ENCODE data around the gene UNC13A.

DNA sequence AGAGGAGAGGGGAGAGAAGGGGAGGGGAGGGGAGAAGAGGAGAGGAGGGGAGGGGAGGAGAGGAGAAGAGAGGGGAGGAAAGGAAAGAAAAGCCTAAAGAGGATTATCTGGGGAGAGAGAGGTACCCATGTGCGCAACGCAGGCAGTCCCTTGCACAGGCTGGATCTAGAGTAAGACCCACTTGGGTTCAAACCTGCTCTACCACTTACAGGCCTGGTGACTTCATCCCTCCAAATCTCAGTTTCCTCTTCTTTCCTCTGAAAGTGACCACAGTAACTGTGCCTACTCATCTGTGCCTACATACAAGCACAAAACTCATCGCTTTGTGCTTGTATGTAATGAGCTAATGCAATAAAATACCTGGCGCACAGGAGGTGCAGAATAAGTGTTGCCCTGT, 30.4 kb upstream of the UNC13A start:
- TF ChIP-seq, protein P1, sequence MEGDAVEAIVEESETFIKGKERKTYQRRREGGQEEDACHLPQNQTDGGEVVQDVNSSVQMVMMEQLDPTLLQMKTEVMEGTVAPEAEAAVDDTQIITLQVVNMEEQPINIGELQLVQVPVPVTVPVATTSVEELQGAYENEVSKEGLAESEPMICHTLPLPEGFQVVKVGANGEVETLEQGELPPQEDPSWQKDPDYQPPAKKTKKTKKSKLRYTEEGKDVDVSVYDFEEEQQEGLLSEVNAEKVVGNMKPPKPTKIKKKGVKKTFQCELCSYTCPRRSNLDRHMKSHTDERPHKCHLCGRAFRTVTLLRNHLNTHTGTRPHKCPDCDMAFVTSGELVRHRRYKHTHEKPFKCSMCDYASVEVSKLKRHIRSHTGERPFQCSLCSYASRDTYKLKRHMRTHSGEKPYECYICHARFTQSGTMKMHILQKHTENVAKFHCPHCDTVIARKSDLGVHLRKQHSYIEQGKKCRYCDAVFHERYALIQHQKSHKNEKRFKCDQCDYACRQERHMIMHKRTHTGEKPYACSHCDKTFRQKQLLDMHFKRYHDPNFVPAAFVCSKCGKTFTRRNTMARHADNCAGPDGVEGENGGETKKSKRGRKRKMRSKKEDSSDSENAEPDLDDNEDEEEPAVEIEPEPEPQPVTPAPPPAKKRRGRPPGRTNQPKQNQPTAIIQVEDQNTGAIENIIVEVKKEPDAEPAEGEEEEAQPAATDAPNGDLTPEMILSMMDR (IDR thresholded peaks at IDR 0.05), result no peak
- TF ChIP-seq EP300 (IDR thresholded peaks at IDR 0.05), result no peak

All from gastroesophageal sphincter (tissue), 3 donors.